A549 treated with AZD9567 at 1 μM for 4 hours (cell line): ENCODE data around the gene MRPS24. TPM values are rescaled to one million over a fixed set of nuclear protein-coding genes. Genes with fewer than 3 reads are reported as not detected.

ENCODE experiments used
- total RNA-seq: library from RNA; stranded (reverse); fragments of 200-300 nt; extraction: Qiagen RNA extraction; gene quantifications from 5 replicates; pipeline ENCODE4 v1.2.3, GENCODE V29; 2022; ENCODE audit not compliant: insufficient read depth

MRPS24 gene
- total RNA-seq, result 249 to 260 TPM (median 259 TPM) in 5 replicates

GRCh38 chr7:43869006-43869866, at the start of gene MRPS24:
MRPS24 (minus strand) TSS chr7:43869517; CDS start chr7:43869495, 22 bp downstream.

GRCh38 chr7:43906331-43907010, 37.2 kb upstream of the MRPS24 start, which contains the start of gene URGCP:
URGCP (minus strand) TSS chr7:43906596; CDS start chr7:43906575, 21 bp downstream.

Other genes with a start within 250 kb of the MRPS24 start
- 84.4 to 91.4 TPM (median 89.7 TPM) in 5 replicates for gene COA1, start 140.0 kb downstream of the MRPS24 start, total RNA-seq
- 65.8 to 111 TPM (median 71.2 TPM) in 5 replicates for gene BLVRA, start 110.8 kb downstream of the MRPS24 start, total RNA-seq
- 25.8 to 31.1 TPM (median 26.8 TPM) in 5 replicates for gene URGCP, start 37.1 kb upstream of the MRPS24 start, total RNA-seq
- 5.0 to 12.4 TPM (median 10.7 TPM) in 5 replicates for gene UBE2D4, start 56.9 kb upstream of the MRPS24 start, total RNA-seq
- 0.02 TPM in 1 of 5 replicates, not detected in the others for gene SPDYE1, start 128.4 kb upstream of the MRPS24 start, total RNA-seq
- 58.4 to 73.4 TPM (median 68.0 TPM) in 5 replicates for gene DBNL, start 175.2 kb upstream of the MRPS24 start, total RNA-seq
- not detected in 5 replicates for gene PGAM2, start 196.1 kb upstream of the MRPS24 start, total RNA-seq
- 6.0 to 13.0 TPM (median 7.7 TPM) in 5 replicates for gene POLM, start 213.0 kb upstream of the MRPS24 start, total RNA-seq
- 0.05 to 0.10 TPM in 2 of 5 replicates, not detected in the others for gene AEBP1, start 234.8 kb upstream of the MRPS24 start, total RNA-seq